ENCODE data around the gene MARCO.
"Not testable (repeated sequence)": the region's sequence is repeated elsewhere in the genome, so short reads cannot be mapped to it uniquely, and the experiment has no call there.

MARCO gene

GRCh38 chr2:119005051-119005450, 63.1 kb downstream of the MARCO start:
- no peak for DNase-seq (ENCODE audit: low read depth, low spot score)

DNA sequence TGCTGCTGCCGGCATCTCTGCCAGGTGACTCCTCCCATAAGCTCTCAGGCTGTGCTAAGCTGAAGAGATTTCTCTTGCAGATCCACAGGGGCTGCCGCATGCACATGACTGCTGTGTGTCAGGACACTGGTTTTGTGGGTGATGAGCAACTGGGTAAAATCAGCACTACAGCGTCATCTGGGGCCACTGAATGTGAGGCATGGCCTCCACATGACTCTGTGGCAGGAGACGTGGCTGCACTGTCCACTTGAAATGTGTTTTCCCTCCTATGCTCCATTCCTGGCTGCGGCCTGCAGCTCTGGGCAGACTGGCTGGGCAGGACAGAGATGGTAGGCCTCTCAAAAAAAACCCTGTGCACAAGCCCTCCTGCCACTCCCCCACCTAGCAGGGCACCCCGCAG, 63.6 kb downstream of the MARCO start:
- DNase-seq (ENCODE audit: low read depth, low spot score): no peak

- no peak for DNase-seq (ENCODE audit: low read depth, low spot score)
Observed at GRCh38 chr2:119006441-119006840, 64.4 kb downstream of the MARCO start.

GRCh38 chr2:119008108-119008507, 66.1 kb downstream of the MARCO start:
- no peak for DNase-seq (ENCODE audit: low read depth, low spot score)

- no peak for DNase-seq (ENCODE audit: low read depth, low spot score)
Observed at GRCh38 chr2:119009110-119009509, 67.1 kb downstream of the MARCO start.

DNA sequence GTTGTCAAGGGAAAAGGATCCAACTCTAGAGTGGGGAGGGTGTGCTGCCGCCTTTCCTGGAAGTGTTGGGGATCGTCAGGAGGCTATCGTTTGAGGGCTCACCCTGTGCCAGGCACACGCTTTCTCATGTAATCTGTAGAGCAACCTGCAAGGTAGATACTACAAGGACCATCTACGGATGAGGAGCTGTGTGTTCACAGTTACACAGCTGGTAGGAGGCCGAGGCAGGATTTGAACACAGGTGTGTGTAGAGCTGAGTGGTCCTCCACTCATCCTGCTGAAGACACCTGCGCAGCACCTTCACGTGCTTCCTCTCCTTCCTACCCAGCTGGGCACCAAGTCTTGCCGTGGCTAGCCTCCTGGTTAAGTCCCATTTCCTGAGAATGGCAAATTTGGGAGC, 68.3 kb downstream of the MARCO start:
- DNase-seq (ENCODE audit: low read depth, low spot score): no peak

GRCh38 chr2:119011162-119011909, 69.3 kb downstream of the MARCO start:
- DNase-seq (ENCODE audit: low read depth, low spot score): no peak

- no peak for DNase-seq (ENCODE audit: low read depth, low spot score)
Observed at GRCh38 chr2:119011910-119012209, 69.9 kb downstream of the MARCO start.

GRCh38 chr2:119012345-119013301, 70.6 kb downstream of the MARCO start:
- no peak for DNase-seq (ENCODE audit: low read depth, low spot score)

DNA sequence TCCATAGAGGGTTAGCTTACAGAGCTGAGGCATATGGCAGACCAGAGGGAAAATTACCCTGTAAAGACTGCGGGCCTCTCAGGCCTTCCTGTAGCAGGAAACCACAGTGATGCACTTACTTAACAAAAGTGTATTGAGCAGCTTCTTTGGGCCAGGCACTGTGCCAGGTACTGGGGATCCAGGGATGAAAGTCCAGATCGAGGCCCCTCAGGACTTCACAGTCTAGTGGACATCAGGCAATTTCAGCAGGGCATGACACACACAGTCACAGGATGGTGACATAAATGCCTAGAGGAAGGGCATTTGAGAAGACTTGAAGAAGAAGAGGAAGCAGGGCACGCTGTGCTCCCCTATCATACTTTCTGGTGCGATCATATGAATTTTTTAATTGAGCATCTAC, 71.7 kb downstream of the MARCO start:
- no peak for DNase-seq (ENCODE audit: low read depth, low spot score)

DNA sequence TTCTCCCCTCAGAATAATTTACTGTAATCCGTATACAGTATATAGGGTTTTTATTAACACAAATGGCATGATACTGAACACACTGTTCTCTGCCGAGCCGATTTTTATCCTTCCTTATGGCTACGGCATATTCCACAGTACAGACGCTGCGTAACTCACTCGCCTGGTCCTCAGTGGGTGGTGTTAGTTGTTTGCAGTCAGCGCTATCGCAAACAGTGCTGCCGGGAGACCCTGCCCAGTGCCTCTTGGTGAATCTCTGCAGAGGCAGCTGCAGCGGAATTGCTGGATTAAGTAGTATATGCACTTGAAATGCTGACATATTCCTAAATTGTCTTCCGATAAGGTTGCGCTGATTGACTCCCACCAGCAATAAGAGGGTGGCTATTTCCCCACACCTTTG, 73.9 kb downstream of the MARCO start:
- DNase-seq (ENCODE audit: low read depth, low spot score): no peak

- DNase-seq (ENCODE audit: low read depth, low spot score): no peak
Observed at GRCh38 chr2:119019521-119019920, 77.5 kb downstream of the MARCO start.

DNA sequence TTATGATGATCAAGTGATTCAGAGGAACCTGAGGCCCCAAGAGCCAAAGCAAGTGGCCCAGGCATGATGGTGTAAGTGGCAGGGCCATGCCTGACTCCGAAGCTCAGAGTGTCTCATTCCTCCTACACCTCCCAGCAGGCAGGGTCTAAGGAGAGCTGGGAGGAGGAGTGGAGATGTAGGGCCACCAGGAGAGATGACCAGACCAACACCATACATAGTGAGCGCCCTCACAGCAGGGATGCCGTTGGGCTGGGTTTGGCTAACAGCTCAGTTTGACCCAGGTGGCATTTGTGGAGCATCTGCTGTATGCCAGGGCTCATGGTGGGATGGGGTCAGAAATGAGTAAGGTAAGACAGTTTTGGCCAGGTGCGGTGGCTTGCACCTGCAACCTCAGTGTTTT, 80.7 kb downstream of the MARCO start:
- no peak for DNase-seq (ENCODE audit: low read depth, low spot score)

DNA sequence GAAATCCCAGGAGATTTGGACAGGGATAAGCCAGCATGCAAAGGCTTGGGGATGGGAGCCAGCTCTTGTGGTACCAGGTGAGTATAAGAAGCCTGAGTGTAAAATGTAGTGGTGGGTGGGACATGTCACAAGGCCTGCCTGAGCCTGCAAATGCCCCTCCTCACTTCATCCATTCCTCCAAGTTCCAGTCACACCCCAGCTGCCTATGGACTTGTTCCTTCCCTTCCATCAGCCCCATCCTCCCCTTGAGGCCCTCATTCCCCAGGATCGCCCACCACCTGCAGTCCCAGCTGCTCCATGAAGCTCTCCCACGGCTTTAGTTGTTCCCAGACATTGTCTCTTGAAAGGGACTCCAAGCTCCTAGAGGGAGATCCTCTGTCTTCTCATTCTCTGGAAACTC, 81.5 kb downstream of the MARCO start:
- DNase-seq (ENCODE audit: low read depth, low spot score): no peak

- no peak for DNase-seq (ENCODE audit: low read depth, low spot score)
Observed at GRCh38 chr2:119024152-119024551, 82.2 kb downstream of the MARCO start.

GRCh38 chr2:119024568-119024967, 82.6 kb downstream of the MARCO start:
- DNase-seq (ENCODE audit: low read depth, low spot score): no peak

- DNase-seq (ENCODE audit: low read depth, low spot score): no peak
Observed at GRCh38 chr2:119025013-119025412, 83.0 kb downstream of the MARCO start.

DNA sequence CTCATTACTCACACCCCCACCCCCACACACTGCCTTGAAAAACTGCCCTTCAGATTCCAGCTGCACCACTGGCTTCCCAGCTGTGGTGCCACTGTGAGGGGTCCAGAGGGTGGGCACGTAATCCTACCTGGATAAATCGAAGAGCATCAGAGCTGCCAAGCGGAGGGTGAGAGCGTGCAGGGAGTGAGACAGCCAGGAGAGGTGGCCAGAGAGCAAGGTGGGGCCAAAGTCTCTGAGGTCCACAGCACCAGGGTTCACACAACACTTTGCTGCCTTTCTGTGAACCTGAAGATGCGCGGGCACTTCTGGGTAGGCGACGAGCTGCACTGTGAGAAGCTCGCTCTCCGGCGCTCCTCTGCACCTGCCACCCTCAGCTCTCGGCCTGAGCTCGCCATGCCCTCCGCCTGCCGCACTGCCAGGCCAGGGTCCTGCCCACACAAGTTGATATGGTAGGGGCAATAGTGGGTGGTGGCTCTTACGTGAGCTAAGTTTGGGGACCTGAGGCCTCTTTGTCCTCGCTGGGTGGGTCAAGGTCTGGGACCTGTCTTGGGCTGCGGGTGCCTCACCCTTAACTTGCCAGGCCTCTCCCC, 83.9 kb downstream of the MARCO start:
- no peak for DNase-seq (ENCODE audit: low read depth, low spot score)

DNA sequence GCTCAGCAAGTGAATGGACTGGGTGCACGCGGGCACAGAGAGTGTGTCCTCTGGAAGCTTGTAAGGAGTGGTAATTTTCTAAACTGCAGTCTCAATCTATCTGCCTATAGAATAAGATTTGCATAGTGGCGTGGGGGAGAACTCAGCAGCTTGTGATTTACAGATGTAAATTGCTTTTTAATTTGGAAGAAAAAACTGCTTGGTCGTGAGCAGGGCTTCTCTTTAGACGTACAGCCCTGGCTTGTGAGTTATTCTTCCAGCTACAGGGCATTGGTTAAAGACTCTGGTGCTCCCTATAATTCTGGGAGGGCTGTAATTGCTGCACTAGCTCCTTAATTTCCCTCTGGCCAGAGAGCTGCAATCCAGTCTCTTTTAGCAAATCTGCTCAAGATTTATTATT, 84.9 kb downstream of the MARCO start:
- DNase-seq (ENCODE audit: low read depth, low spot score): no peak

- DNase-seq (ENCODE audit: low read depth, low spot score): no peak
Observed at GRCh38 chr2:119028327-119029174, 86.6 kb downstream of the MARCO start.

GRCh38 chr2:119029297-119029696, 87.3 kb downstream of the MARCO start:
- no peak for DNase-seq (ENCODE audit: low read depth, low spot score)

DNA sequence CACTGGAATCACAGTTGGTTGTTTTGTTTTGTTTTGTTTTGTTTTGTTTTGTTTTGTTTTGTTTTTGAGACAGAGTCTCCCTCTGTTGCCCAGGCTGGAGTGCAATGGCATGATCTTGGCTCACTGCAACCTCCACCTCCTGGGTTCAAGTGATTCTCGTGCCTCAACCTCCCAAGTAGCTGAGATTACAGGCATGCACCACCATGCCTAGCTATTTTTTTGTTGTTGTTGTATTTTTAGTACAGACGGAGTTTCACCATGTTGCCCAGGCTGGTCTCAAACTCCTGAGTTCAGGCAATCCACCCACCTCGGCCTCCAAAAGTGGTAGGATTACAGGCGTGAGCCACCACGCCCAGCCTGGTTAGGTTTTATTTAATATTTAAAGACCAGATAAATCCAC, 95.9 kb downstream of the MARCO start:
- DNase-seq (ENCODE audit: low read depth, low spot score): not testable (repeated sequence)
